ENCODE measurements around the gene IL36RN.

The IL36RN gene

DNA sequence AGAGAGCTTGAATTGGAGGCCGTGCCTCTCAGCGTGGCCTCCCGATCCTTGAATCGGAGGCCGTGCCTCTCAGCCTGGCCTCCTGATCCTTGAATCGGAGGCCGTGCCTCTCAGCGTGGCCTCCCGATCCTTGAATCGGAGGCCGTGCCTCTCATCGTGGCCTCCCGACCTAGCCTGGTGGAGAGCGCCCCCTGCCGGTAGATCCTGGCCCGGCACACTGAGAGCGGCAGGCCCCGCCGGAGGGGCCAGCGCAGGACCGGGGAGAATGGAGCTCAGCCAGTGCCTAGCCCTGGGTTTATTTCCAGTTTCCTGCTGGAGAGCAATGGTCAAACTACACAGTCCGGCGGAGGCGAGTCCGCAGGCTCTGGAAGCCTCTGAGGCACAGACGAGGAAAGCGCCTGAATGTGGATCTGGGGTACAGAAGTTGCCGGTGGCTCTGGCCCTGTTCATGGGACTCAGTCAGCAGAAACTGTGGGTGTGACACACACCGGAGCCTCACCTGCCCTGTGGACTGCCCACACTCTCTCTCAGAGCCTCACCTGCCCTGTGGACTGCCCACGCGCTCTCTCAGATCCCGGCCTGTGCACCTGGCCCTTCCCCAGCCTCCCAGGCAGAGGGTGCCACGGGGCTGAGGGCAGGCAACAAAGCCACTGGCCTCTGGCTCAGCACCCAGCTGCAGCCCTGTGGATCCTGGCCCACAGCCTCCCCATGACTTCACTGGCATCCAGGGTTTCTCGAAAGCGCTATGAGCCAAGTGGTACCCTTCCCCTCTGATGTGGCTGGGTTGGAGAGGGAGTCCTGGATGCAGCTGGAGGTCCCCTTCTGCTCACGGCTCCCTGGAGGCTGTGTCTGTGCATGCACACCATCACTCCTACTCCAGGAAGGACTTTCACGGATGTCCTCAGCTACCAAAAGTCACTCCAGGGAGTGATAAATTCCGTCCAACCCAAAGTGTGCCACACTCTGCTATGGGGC is 7.8 kb upstream of the IL36RN start:
- DNase-seq (ENCODE audit: low spot score) (no peak), FAIRE-seq (no peak)

DNA sequence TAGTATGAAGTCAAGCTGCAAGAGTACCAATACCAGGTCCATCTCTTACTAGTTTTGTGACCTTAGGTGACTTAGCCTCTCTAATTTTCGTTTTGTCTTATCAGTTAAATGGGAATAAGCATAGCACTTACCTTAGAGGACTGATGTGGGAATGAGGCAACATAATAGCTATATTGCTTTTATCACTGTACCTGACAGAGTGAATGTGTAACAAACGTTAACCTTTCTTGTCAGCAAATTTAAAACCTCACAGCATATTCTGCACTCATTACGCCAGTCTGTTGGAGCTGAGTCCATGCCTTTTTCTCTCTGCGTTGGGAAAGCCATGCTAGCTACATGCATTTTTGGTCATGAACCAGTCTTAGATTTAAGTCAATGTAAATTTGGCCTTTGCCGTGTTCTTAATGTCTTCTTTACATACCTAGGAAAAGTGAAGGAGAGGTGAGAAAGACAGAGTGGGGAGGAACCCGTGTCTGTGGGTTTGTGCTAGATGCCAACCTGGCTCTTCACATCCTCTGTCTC is 6.5 kb upstream of the IL36RN start, which contains the start of gene IL36B:
TSS of gene IL36B (minus strand) at position 472 of the 522 bp plus-strand sequence.
- DNase-seq (ENCODE audit: low spot score) (no peak), FAIRE-seq (no peak)

DNA sequence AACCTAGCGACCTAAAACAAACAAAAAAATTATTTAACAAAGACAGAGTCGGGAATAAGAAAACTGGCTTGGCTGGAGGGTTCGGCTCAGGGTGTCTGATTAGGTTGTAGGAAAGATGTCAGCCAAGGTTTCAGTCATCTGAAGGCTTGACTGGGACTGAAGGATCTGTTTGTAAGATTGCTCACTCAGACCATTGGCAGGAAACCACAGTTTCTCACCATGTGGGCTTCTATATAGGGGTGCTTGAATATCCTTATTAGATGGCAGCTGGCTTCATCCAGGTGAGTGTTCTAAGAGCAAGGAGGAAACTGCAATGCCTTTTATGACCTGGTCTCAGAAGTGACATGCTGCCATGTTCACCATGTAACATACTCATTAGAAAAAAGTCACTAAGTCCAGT is 5.3 kb upstream of the IL36RN start:
- DNase-seq (ENCODE audit: low spot score), result no peak
- no peak for FAIRE-seq

DNA sequence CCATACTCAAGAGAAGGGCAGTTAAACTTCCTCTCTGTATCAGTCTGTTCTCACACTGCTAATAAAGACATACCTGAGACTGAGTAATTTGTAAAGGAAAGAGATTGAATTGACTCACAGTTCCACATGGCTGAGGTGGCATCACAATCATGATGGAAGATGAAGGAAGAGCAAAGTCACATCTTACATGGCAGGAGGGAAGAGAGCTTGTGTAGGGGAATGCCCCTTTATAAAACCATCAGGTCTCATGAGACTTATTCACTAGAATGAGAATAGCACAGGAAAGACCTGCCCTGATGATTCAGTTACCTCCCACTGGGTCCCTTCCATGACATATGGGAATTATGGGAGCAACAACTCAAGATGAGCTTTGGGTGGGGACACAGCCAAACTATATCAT is 4.9 kb upstream of the IL36RN start:
- DNase-seq (ENCODE audit: low spot score) (peak; percentile 36), FAIRE-seq (no peak)

DNA sequence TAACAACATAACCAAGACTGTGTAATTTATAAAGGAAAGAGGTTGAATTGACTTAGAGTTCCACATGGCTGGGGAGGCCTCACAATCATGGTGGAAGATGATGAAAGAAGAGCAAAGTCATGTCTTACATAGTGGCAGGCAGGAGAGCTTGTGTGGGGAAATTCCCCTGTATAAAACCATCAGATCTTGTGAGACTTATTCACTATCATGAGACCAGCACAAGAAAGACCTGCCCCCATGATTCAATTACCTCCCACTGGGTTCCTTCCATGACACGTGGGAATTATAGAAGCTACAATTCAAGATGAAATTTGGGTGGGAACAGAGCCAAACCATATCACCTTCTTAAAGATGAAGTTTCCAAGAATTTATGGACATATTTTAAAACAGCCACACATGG is 2.5 kb upstream of the IL36RN start:
- DNase-seq (ENCODE audit: low spot score), result peak; percentile 53
- no peak for FAIRE-seq

DNA sequence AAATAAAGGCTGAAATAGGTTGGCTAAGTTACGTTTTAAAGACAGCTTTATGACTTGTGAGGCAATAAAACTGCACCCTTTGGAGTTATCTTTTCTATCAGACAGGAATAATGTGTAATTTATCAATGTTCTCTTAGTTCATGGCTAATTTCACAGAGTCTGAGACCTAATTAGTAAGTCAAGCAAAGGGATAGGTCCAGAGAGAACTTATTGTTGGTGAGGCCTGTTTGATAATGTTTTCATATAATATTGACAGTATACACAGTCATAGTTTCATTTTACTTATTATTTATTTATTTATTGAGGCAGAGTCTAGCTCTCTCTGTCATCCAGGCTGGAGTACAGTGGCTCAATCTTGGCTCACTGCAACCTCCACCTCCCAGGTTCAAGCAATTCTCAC is 1.9 kb upstream of the IL36RN start:
- no peak for FAIRE-seq
- DNase-seq (ENCODE audit: low spot score), result no peak

DNA sequence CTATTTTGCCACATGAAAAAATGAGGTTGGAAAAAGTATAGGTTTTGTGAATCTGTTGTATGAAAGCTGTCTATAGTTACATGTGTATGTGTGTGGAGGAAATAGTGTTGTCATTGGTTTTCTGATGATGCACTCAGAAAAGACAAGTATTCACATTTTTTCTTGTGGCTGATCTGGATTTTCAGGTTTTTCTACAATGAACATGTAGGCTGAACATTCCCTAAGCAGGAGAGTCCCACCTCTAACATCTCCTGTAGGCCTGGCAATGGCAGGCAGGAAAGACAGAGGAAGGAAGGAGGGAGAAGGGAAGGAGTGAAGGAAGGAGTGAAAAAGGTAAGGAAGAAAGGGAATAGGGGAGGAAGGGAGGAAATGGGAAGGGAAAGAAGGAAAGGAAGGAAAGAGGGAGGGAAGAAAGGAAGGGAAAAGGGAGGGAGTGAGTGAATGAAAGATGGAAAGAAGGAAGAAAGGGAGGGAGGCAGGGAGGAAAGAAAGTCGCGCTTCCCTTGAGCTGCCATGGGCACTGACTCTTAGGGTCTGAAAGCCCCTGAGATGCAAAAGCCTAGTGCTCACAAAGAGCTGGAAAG is 495 bp upstream of the IL36RN start:
- FAIRE-seq, result no peak

DNA sequence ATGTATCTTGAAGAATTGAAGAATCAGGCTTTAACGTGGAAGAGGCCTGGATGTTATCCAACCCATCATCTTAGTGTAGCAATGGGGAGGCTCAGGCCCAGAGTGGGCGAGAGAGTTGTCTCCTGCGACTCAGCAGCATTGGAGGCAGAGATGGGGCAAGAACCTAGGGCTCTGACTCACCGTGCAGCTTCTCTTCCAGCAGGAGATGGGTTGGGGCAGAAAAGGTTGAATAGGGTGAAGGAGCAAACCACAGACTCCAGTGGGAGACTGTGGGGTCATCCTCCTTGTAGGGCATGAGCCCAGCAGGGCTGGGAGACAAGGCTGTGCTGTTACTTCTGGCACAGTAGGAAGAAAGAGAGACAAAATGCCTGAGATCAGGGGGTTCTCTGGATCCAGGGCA is 1.4 kb downstream of the IL36RN start:
- DNase-seq (ENCODE audit: low spot score) (peak; percentile 19), FAIRE-seq (no peak)

More for the DNA sequence above, 495 bp upstream of the IL36RN start:
- DNase-seq (ENCODE audit: low spot score), result no peak

DNA sequence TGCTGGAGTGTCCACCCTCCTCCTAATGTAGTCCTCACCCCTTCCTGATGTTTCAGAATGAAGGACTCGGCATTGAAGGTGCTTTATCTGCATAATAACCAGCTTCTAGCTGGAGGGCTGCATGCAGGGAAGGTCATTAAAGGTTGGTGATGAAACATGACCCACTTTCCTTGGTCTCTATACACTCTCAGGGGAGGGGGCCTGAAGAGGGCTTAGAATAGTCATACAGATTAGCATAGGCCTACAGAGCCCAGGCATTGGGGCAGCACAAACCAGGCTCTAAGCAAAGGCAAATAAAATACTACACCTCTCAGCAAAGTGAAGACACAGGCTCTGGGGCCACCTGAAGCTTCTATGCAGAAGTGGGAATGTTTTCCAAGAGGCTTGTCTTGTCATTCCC is 1.8 kb downstream of the IL36RN start:
- no peak for DNase-seq (ENCODE audit: low spot score)
- no peak for FAIRE-seq

DNA sequence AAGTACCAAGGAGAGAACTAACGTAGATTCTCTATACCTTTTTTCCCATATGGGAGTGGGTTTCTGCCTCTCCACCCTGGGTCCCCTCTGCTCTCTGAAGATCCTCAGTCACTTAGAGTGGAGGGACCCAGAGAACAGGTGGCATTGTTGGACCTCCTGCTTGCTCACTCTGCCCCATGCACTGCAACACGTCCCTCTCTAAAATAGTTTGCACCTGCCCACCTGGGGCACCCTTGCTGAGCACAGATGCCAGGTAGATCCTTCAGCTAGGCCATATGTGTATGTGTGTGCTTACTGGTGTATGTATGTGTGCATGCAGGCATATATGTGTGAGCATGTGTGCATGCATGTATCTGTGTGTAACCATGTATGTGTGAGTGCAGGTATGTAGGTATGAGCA is 2.2 kb downstream of the IL36RN start:
- DNase-seq (ENCODE audit: low spot score), result no peak
- FAIRE-seq, result no peak

DNA sequence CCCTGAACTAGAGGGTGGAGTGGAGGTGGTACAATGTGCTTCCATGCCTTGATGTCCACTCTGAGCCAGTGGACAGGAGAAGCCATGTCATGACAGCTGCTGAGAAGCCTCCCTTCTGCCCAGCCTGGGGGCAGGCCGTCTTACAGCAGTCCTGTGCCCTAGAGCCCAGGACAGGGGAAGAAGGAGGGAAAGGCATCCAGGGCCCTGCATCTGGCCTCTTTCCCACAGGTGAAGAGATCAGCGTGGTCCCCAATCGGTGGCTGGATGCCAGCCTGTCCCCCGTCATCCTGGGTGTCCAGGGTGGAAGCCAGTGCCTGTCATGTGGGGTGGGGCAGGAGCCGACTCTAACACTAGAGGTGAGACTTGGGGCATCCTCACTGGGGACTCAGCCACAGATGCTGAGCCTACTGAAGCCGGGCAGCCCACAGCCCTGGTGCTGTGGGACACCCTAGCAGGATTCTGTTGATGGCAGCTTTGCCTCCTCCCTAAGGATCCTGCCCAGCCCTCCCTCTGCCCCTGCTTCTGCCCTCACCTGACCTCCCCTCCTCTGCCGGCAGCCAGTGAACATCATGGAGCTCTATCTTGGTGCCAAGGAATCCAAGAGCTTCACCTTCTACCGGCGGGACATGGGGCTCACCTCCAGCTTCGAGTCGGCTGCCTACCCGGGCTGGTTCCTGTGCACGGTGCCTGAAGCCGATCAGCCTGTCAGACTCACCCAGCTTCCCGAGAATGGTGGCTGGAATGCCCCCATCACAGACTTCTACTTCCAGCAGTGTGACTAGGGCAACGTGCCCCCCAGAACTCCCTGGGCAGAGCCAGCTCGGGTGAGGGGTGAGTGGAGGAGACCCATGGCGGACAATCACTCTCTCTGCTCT is 3.1 kb downstream of the IL36RN start:
- FAIRE-seq, result no peak
- no peak for DNase-seq (ENCODE audit: low spot score)

DNA sequence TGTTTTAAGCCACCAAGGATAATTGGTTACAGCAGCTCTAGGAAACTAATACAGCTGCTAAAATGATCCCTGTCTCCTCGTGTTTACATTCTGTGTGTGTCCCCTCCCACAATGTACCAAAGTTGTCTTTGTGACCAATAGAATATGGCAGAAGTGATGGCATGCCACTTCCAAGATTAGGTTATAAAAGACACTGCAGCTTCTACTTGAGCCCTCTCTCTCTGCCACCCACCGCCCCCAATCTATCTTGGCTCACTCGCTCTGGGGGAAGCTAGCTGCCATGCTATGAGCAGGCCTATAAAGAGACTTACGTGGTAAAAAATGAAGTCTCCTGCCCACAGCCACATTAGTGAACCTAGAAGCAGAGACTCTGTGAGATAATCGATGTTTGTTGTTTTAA is 5.3 kb downstream of the IL36RN start:
- DNase-seq (ENCODE audit: low spot score), result no peak

DNA sequence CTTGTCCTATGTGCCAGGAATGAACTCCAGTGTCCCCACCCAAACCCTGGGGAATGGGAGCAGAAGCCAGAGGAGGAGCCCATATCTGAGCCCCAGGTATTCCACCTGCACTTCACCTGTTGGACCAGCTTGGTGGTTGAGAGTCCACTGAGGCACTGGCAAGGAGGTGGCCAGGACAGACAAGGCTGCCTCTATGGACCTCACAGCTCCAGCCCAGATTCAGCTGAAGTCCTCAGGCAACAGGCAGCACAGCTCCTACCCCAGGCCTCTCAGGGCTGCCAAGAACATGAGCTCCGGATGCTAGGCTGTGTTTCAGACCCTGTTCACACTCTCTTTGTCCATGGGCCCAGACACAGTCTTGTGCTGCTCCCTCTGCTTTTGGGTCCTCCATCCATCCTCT is 5.9 kb downstream of the IL36RN start:
- no peak for DNase-seq (ENCODE audit: low spot score)
- no peak for FAIRE-seq

More for the DNA sequence above, 5.3 kb downstream of the IL36RN start:
- no peak for FAIRE-seq

DNA sequence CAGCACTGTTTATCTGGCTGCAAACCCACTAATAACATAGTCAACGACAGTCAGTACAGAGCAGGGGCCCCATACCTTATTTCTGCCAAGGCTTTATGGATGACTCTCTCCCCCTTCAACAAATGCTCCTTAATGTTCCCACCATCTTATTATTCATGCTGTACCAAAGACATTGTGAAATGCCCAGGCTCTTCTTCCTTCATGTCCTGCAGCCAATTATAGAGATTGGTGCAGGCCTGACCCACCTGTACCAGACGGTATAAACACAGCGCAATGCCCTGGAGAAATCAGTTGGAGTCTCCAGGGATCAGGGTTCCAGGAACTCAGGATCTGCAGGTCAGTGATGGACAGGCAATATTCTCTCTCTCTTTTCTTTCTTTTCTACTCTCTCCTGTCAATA is 8.7 kb downstream of the IL36RN start, which contains the start of gene IL1F10:
TSS of gene IL1F10 (plus strand) at position 290 of the 400 bp plus-strand sequence. CDS start 4,769 bp downstream, outside the sequence.
- DNase-seq (ENCODE audit: low spot score) (no peak), FAIRE-seq (no peak)

DNA sequence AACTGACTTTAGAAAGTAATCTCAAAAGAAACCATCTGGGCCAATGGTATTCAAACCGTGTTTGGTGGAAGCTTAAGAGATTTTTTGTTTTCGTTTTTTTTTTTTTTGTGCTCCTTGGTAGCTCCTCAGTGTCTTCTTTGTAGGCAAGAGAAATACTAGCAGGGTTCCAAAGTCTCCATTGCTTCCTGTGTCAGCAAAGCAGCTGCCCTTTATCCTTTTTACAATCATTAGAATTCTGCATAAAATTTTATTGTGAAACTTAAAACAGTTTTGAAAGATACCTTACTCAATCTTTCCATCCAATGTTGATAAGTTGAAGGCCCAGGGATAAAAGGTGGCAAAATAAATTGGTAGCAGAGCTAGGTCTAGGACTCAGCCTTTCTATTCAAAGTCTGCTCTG is 9.3 kb downstream of the IL36RN start:
- no peak for DNase-seq (ENCODE audit: low spot score)
- no peak for FAIRE-seq

DNA sequence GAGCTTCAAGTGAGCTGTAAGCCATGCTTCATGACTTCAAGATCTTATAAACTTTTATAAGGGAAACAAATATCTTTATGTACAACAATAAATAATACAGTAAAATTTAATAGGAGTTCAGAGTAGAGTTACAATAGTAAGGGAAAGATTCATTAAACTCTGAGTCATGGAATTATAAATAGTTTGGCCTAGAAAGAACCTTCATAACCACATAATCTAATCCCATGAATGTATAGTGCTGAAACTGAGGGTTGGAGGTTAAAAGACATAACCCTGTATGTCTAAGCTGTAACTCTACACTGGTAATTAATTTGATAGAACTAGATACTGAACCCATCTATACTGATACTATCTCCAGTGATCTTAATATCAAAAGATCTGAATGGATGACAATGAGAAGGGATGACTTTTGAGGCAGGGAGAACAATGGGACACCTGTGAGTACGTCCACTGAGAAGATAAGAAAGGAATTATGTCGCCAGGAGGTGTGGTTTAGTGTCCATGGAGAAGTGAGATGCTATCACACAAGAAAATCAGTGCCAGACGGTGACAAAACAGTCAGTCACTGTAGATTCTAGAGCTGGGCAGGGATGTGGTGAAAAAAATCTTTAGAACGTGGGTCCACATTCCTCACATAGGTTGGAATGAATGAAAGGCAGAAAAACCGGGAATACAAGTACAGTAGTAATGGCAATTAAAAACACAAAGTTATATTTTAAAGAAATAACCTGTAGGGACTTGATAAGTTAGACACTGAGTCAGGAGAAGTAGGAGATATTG is 9.9 kb downstream of the IL36RN start:
- FAIRE-seq, result peak; percentile 89
- DNase-seq (ENCODE audit: low spot score), result peak; percentile 93

DNA sequence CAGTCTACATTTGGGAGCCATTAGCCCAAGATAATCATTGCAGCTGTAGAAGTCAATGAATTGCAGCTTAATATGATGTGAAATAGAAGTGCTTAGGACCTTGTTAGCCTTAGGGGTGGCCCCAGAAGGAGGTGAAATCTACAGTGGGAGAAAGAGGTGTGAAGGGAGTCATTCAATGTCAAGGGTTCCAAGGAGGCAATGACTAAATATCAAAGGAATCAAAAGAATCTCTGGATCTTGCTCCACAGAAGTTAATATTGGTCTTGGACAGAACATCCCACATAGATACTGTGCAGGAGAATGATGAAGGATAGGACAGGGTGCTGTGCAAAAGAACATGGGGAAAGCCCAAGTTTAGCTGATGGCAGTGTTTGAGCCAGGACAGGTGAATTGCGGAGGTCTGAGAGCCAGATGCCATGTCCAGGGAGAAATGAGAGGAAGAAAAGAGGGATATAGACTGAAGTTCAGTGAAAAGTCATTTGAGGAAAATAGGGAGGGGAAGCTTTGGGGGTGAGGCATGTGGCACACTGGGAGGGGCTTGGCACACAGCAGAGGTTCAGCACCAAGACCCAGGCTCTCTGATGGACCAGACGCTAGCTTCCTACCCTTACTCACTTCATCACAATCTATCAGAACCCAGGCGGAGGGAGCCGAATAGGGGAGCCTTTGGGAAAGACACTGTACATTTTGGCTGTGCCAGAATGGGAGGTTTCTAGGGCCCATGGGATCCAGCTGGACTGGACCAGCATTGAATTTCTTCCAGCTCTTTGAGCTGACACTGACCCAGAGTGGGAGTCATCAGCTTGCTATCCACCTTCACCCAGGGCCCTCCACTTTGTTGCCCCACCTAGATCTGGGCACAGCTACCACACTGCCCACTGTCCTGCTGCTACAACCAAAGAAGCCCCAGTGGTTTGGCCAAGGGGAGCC is 10.9 kb downstream of the IL36RN start:
- FAIRE-seq (peak; percentile 80), DNase-seq (ENCODE audit: low spot score) (peak; percentile 87)

DNA sequence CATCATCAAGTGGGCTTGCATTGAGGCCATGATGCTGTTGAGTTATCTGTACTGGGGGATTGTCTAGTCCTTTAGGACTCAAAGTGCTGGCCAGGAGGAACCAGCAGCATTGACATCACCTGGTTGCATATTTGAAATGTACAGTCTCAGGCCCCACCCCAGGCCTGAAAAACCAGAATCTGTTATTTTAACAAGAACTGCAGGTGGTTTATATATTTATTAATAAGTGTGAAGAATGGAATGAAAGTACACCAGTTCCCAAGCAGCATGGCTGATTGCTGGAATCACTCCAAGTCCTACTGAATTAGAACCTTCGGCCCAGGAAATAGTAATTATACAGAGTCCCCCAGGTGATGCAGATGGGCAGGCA is 11.6 kb downstream of the IL36RN start:
- DNase-seq (ENCODE audit: low spot score) (no peak), FAIRE-seq (no peak)

DNA sequence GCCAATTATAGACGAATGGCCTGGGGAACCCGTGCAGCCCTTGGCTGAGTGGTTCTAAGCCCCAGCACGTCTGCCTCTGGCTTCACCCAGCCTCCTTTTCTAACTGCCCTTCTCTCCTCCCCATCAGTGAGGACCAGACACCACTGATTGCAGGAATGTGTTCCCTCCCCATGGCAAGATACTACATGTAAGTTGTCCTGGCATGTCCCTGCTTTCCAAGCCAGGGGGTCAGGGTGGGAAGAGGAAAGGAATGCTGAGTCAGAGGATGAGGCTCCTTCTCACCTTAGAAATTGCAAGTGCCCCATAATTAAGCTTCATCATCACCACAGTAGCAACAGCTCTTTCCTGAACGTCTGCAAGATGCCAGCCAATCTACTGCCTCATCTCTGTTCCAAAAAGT is 13.6 kb downstream of the IL36RN start:
- DNase-seq (ENCODE audit: low spot score) (peak; percentile 45), FAIRE-seq (no peak)

All from RCC 7860 (cell line).